HG03457 (cell line): Measurements from ENCODE around the gene KLRC2.
"Not testable (repeated sequence)": the region's sequence is repeated elsewhere in the genome, so short reads cannot be mapped to it uniquely, and the experiment has no call there.

Experiments used
- ATAC-seq: cut with Tn5 transposase; IDR thresholded peaks from one replicate; pipeline ENCODE4 v1.9.1; 2021; ENCODE audit warnings: moderate number of reproducible peaks; ENCODE audit not compliant: unreplicated experiment

The KLRC2 gene

GRCh38 chr12:10406725-10407124 lies 29.1 kb downstream of the KLRC2 start:
- ATAC-seq, result no peak

GRCh38 chr12:10405294-10405693 lies 30.5 kb downstream of the KLRC2 start:
- no peak for ATAC-seq

GRCh38 chr12:10404798-10405197 lies 31.0 kb downstream of the KLRC2 start:
- no peak for ATAC-seq

- no peak for ATAC-seq
Measured at GRCh38 chr12:10400829-10401228, 35.0 kb downstream of the KLRC2 start.

GRCh38 chr12:10398168-10398567 lies 37.6 kb downstream of the KLRC2 start:
- no peak for ATAC-seq

GRCh38 chr12:10397296-10397695 lies 38.5 kb downstream of the KLRC2 start:
- no peak for ATAC-seq

- ATAC-seq, result not testable (repeated sequence)
Measured at GRCh38 chr12:10396176-10396575, 39.6 kb downstream of the KLRC2 start.

- ATAC-seq, result peak; percentile 62
Measured at GRCh38 chr12:10395390-10395998, 40.3 kb downstream of the KLRC2 start.

- ATAC-seq, result not testable (repeated sequence)
Measured at GRCh38 chr12:10394531-10395152, 41.2 kb downstream of the KLRC2 start.

- ATAC-seq, result no peak
Measured at GRCh38 chr12:10393291-10393690, 42.5 kb downstream of the KLRC2 start.

GRCh38 chr12:10392394-10392930 lies 43.3 kb downstream of the KLRC2 start:
- ATAC-seq, result no peak

- not testable (repeated sequence) for ATAC-seq
Measured at GRCh38 chr12:10390991-10391390, 44.8 kb downstream of the KLRC2 start.

GRCh38 chr12:10389904-10390303 lies 45.9 kb downstream of the KLRC2 start, which contains the start of gene KLRK1:
TSS of gene KLRK1 (minus strand) at chr12:10390041. CDS start at chr12:10388810, 1,231 bp downstream.
- no peak for ATAC-seq

GRCh38 chr12:10388624-10389413 lies 47.0 kb downstream of the KLRC2 start:
- ATAC-seq, result no peak

- not testable (repeated sequence) for ATAC-seq
Measured at GRCh38 chr12:10387498-10387897, 48.3 kb downstream of the KLRC2 start.

GRCh38 chr12:10386857-10387256 lies 49.0 kb downstream of the KLRC2 start:
- ATAC-seq, result no peak

GRCh38 chr12:10385166-10385613 lies 50.6 kb downstream of the KLRC2 start:
- no peak for ATAC-seq

GRCh38 chr12:10384191-10384590 lies 51.6 kb downstream of the KLRC2 start:
- ATAC-seq, result no peak

- ATAC-seq, result no peak
Measured at GRCh38 chr12:10381928-10382628, 53.7 kb downstream of the KLRC2 start.
